ENCODE measurements around the gene NSRP1. TPM values are rescaled to one million over a fixed set of nuclear protein-coding genes. Genes with fewer than 3 reads are reported as not detected.

Gene NSRP1
- total and polyA plus RNA-seq, 10 of the 15 experiments (the other 5 are each of a cell fraction or from before 2014, with no cell fraction given): 12.5 to 69.7 (median 37.8) TPM

DNA sequence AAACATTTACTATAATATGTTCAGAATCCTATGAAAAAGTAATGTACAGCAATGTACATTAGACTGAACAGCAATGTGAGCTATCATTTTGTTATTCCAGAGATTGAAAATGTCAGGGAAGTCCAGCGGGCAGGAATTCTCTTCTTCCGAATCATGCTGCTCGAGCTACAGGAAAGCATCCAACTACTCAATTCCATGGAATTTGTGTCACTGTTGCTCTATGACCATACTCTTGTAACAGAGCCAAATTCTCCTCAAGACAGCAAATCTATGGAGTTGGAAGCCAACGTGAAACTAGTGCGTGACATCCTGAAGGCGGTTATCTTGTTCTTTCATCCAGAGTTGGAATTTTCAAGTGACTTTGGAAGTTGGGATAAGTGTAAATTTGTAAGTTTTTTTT, 24.8 kb upstream of the NSRP1 start:
- H3K4me3 ChIP-seq: no peak overlapping the region
- RAD21 ChIA-PET (ENCODE audit: unreplicated experiment): interaction anchor here (0.6 to 1.2 kb wide), 2 partner anchors 63 to 244 kb away, joined by 3 read pairs; no protein-coding TSS in a partner anchor
- no peaks in the 10 kb centered on the region; a peak in 1 of 4 replicates for H3K27me3 ChIP-seq (replicated peaks in 1 of 2; ENCODE audit: control insufficient read depth in 2 of 2, insufficient read depth in 2 of 2, low read length in 1 of 2)
- no peak for DNase-seq (ENCODE audit: low read depth, low spot score)
- H3K4me1 ChIP-seq (ENCODE audit: control insufficient read depth, insufficient read depth, low read length): peaks cover 3% of the 10 kb centered on the region; the same call in 1 of the 2 replicates
- POLR2A ChIA-PET: no interaction called here
- H3K9ac ChIP-seq (ENCODE audit: control insufficient read depth, insufficient read depth, low read length): no peak overlapping the region
- no peaks in the 10 kb centered on the region for H3K36me3 ChIP-seq (ENCODE audit: control insufficient read depth in 2 of 2, insufficient read depth in 2 of 2, low read length in 1 of 2)
- no peaks in the 10 kb centered on the region for H4K20me1 ChIP-seq (ENCODE audit: control insufficient read depth, insufficient read depth)
- CTCF ChIA-PET: interaction anchor here (0.5 to 6.1 kb wide), 13 partner anchors 19 to 475 kb away, joined by 3 to 106 read pairs (median 5); partner anchors contain the start of gene SSH2
- SMC1A ChIA-PET (ENCODE audit: uncharacterized antibody, unreplicated experiment): interaction anchor here (1.3 to 5.1 kb wide), 6 partner anchors 14 to 283 kb away, joined by 3 to 45 read pairs (median 6); no protein-coding TSS in a partner anchor
- in situ Hi-C loops (cut with MboI) (loop anchor here (5.0 to 25.0 kb wide), 2 partner anchors 59 to 279 kb away; no protein-coding TSS in a partner anchor), intact Hi-C loops (cut with micrococcal nuclease; ENCODE audit: unreplicated experiment) (loop anchor here (2.0 kb wide), 1 partner anchor 63 kb away; no protein-coding TSS in a partner anchor)
- no peak overlapping the region for H3K4me2 ChIP-seq (ENCODE audit: control insufficient read depth, insufficient read depth)
- WGBS (ENCODE audit: insufficient coverage, insufficient replicate concordance, low lambda C conversion rate, missing lambda C conversion rate): 65% methylated on average over 6 of the region's 6 CpGs
- no peak for ATAC-seq
- no peak overlapping the region for H2AFZ ChIP-seq (ENCODE audit: control insufficient read depth, low read depth, low read length)
- H3K27ac ChIP-seq (ENCODE audit: control insufficient read depth, insufficient read depth): no peak overlapping the region
- FAIRE-seq: no peak
- TF ChIP-seq, protein P1, sequence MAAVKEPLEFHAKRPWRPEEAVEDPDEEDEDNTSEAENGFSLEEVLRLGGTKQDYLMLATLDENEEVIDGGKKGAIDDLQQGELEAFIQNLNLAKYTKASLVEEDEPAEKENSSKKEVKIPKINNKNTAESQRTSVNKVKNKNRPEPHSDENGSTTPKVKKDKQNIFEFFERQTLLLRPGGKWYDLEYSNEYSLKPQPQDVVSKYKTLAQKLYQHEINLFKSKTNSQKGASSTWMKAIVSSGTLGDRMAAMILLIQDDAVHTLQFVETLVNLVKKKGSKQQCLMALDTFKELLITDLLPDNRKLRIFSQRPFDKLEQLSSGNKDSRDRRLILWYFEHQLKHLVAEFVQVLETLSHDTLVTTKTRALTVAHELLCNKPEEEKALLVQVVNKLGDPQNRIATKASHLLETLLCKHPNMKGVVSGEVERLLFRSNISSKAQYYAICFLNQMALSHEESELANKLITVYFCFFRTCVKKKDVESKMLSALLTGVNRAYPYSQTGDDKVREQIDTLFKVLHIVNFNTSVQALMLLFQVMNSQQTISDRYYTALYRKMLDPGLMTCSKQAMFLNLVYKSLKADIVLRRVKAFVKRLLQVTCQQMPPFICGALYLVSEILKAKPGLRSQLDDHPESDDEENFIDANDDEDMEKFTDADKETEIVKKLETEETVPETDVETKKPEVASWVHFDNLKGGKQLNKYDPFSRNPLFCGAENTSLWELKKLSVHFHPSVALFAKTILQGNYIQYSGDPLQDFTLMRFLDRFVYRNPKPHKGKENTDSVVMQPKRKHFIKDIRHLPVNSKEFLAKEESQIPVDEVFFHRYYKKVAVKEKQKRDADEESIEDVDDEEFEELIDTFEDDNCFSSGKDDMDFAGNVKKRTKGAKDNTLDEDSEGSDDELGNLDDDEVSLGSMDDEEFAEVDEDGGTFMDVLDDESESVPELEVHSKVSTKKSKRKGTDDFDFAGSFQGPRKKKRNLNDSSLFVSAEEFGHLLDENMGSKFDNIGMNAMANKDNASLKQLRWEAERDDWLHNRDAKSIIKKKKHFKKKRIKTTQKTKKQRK (IDR thresholded peaks at IDR 0.05; ENCODE audit: low read depth, low read length): no peak
- TF ChIP-seq SIX5 (IDR thresholded peaks at IDR 0.05; ENCODE audit: low read depth, low read length, severe bottlenecking) (no peak), NR2F1 (conservative IDR thresholded peaks at IDR 0.05) (no peak), RELA (IDR thresholded peaks at IDR 0.05; ENCODE audit: borderline replicate concordance, partially characterized antibody) (no peak), POLR2A (IDR thresholded peaks at IDR 0.05; ENCODE audit: low read depth, low read length) (no peak), SMARCA5 (IDR thresholded peaks at IDR 0.05) (no peak), PAX5 (IDR thresholded peaks at IDR 0.05; ENCODE audit: borderline replicate concordance, low read depth, low read length) (no peak), IKZF1 (conservative IDR thresholded peaks at IDR 0.05) (no peak), CBX5 (IDR thresholded peaks at IDR 0.05; ENCODE audit: low read depth) (no peak), TBL1XR1 (IDR thresholded peaks at IDR 0.05; ENCODE audit: low read depth, low read length) (no peak), NRF1 (conservative IDR thresholded peaks at IDR 0.05; ENCODE audit: low read depth, low read length) (no peak), EP300 (IDR thresholded peaks at IDR 0.05; ENCODE audit: borderline replicate concordance in 1 of 2, control insufficient read depth in 1 of 2, low read depth in 2 of 2, low read length in 2 of 2) (no peak)
- TF ChIP-seq, protein P2, sequence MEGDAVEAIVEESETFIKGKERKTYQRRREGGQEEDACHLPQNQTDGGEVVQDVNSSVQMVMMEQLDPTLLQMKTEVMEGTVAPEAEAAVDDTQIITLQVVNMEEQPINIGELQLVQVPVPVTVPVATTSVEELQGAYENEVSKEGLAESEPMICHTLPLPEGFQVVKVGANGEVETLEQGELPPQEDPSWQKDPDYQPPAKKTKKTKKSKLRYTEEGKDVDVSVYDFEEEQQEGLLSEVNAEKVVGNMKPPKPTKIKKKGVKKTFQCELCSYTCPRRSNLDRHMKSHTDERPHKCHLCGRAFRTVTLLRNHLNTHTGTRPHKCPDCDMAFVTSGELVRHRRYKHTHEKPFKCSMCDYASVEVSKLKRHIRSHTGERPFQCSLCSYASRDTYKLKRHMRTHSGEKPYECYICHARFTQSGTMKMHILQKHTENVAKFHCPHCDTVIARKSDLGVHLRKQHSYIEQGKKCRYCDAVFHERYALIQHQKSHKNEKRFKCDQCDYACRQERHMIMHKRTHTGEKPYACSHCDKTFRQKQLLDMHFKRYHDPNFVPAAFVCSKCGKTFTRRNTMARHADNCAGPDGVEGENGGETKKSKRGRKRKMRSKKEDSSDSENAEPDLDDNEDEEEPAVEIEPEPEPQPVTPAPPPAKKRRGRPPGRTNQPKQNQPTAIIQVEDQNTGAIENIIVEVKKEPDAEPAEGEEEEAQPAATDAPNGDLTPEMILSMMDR (IDR thresholded peaks at IDR 0.05 in 2 of 3, conservative IDR thresholded peaks at IDR 0.05 in 1 of 3; ENCODE audit: control insufficient read depth in 2 of 3, extremely low read depth in 1 of 3, insufficient read depth in 1 of 3, low read depth in 3 of 3, low read length in 3 of 3): no peak
- H3K9me3 ChIP-seq (replicated peaks; ENCODE audit: control insufficient read depth, insufficient read depth, low read length): no peaks in the 10 kb centered on the region
- BruUV-seq (replicated peaks): no TSS peak
- H3K79me2 ChIP-seq (ENCODE audit: control insufficient read depth, insufficient read depth, low read length): no peaks in the 10 kb centered on the region
